ENCODE results near the gene DCTPP1. TPM values are rescaled to one million over a fixed set of nuclear protein-coding genes. Genes with fewer than 3 reads are reported as not detected.

DCTPP1 gene
- polyA plus RNA-seq, 1 of the 3 experiments (the other 2 are of a cell fraction), result 79.2 TPM

DNA sequence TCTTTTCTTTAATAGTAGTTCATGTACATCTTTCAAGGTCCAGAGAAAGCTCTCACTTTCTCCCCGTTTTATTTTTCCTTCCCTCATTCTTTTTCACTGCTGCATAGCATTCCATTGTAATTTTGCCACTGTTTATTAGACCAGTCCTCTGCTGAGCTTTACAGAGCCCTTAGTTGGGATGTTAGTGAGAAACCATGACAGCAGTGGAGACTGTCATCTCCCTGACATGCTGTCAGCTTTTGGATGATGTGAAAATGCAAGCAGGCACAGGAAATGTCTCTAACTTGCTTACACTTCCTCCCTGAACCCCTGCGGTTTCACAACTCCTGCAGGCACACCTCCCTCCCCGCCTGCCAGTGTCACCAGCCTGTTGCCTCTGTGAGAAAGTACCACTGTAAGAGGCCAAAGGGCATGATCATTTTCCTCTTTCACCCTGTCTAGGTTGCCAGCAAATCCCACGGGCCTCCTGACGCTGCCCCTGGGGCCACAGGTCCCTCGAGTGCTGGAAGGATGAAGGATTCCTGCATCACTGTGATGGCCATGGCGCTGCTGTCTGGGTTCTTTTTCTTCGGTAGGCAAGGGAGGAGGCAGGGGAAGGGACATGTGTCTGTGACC, 42.6 kb upstream of the DCTPP1 start, which contains the start of gene ITGAL:
Gene ITGAL, plus strand, starts transcription at position 415 of the 615 bp plus-strand sequence. Its CDS starts 96 bp downstream, at position 511.
- H3K79me2 ChIP-seq (ENCODE audit: insufficient read depth), result no peaks in the 10 kb centered on the region
- no peak within 1 kb of the TSS for H3K4me2 ChIP-seq
- H3K27ac ChIP-seq (ENCODE audit: low read depth in 2 of 2, low read length in 1 of 2), result no peak within 1 kb of the TSS
- no peaks in the 10 kb centered on the region for H3K36me3 ChIP-seq (replicated peaks in 1 of 2; ENCODE audit: control insufficient read depth in 1 of 2, insufficient read depth in 2 of 2, low read length in 1 of 2)
- ChIA-PET CTCF (no interaction called here), POLR2A (no interaction called here)
- H3K9ac ChIP-seq, result no peak within 1 kb of the TSS
- no peak for DNase-seq
- H3F3A ChIP-seq (replicated peaks; ENCODE audit: insufficient read depth), result no peaks in the 10 kb centered on the region
- TF ChIP-seq, protein P1, sequence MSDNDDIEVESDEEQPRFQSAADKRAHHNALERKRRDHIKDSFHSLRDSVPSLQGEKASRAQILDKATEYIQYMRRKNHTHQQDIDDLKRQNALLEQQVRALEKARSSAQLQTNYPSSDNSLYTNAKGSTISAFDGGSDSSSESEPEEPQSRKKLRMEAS (IDR thresholded peaks at IDR 0.05; ENCODE audit: low read depth), result no peak
- TF ChIP-seq RAD21 (IDR thresholded peaks at IDR 0.05; ENCODE audit: low read length) (no peak), RXRA (IDR thresholded peaks at IDR 0.05; ENCODE audit: borderline replicate concordance, low read depth) (no peak), RCOR1 (IDR thresholded peaks at IDR 0.05; ENCODE audit: low read length) (no peak), TEAD4 (IDR thresholded peaks at IDR 0.05; ENCODE audit: borderline replicate concordance, insufficient read depth) (no peak), JUND (IDR thresholded peaks at IDR 0.05) (no peak), GATA2 (CRISPR knock-in tag; IDR thresholded peaks at IDR 0.05) (no peak), FOSL2 (IDR thresholded peaks at IDR 0.05; ENCODE audit: borderline replicate concordance, low read depth) (no peak), NRF1 (IDR thresholded peaks at IDR 0.05; ENCODE audit: low read depth, low read length) (no peak)
- TF ChIP-seq, protein P2, sequence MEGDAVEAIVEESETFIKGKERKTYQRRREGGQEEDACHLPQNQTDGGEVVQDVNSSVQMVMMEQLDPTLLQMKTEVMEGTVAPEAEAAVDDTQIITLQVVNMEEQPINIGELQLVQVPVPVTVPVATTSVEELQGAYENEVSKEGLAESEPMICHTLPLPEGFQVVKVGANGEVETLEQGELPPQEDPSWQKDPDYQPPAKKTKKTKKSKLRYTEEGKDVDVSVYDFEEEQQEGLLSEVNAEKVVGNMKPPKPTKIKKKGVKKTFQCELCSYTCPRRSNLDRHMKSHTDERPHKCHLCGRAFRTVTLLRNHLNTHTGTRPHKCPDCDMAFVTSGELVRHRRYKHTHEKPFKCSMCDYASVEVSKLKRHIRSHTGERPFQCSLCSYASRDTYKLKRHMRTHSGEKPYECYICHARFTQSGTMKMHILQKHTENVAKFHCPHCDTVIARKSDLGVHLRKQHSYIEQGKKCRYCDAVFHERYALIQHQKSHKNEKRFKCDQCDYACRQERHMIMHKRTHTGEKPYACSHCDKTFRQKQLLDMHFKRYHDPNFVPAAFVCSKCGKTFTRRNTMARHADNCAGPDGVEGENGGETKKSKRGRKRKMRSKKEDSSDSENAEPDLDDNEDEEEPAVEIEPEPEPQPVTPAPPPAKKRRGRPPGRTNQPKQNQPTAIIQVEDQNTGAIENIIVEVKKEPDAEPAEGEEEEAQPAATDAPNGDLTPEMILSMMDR (IDR thresholded peaks at IDR 0.05), result no peak
- TF ChIP-seq, protein P3, sequence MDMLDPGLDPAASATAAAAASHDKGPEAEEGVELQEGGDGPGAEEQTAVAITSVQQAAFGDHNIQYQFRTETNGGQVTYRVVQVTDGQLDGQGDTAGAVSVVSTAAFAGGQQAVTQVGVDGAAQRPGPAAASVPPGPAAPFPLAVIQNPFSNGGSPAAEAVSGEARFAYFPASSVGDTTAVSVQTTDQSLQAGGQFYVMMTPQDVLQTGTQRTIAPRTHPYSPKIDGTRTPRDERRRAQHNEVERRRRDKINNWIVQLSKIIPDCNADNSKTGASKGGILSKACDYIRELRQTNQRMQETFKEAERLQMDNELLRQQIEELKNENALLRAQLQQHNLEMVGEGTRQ (IDR thresholded peaks at IDR 0.05; ENCODE audit: borderline replicate concordance, low read depth, low read length), result no peak
- TF ChIP-seq, protein P4, sequence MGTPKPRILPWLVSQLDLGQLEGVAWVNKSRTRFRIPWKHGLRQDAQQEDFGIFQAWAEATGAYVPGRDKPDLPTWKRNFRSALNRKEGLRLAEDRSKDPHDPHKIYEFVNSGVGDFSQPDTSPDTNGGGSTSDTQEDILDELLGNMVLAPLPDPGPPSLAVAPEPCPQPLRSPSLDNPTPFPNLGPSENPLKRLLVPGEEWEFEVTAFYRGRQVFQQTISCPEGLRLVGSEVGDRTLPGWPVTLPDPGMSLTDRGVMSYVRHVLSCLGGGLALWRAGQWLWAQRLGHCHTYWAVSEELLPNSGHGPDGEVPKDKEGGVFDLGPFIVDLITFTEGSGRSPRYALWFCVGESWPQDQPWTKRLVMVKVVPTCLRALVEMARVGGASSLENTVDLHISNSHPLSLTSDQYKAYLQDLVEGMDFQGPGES (IDR thresholded peaks at IDR 0.05; ENCODE audit: low read depth, low read length), result no peak
- 57% methylated on average over 6 of the region's 8 CpGs for WGBS (ENCODE audit: low lambda C conversion rate)
- no peaks in the 10 kb centered on the region for H3K4me1 ChIP-seq (ENCODE audit: control insufficient read depth in 1 of 2, insufficient read depth in 2 of 2, low read depth in 1 of 2, low read length in 1 of 2)
- no peaks in the 10 kb centered on the region for H3K9me3 ChIP-seq
- H3K27me3 ChIP-seq (ENCODE audit: insufficient read depth), result peaks cover 5% of the 10 kb centered on the region; the same call in 1 of the 2 replicates
- no peaks in the 10 kb centered on the region for H4K20me1 ChIP-seq (ENCODE audit: insufficient read depth)
- H3K4me3 ChIP-seq (ENCODE audit: low read depth in 2 of 2, low read length in 1 of 2), result no peak within 1 kb of the TSS
- H2AFZ ChIP-seq (ENCODE audit: low read depth), result no peak within 1 kb of the TSS
- no peaks in the 10 kb centered on the region for H3K9me2 ChIP-seq

DNA sequence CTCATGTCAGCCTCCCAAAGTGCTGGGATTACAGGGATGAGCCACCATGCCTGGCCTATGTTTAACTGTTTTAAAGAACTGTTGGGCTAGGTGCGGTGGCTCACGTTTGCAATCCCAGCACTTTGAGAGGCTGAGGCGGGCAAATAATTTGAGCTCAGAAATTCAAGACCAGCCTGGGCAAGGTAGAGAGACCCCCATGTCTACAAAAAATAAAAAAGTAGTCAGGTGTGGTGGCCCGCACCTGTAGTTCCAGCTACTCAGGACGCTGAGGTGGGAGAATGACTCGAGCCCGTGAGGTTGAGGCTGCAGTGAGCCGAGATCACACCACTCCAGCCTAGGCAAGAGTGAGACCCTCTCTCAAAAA, 40.8 kb upstream of the DCTPP1 start:
- no peak for DNase-seq
- Histone ChIP-seq H3K4me3 (ENCODE audit: low read depth in 2 of 2, low read length in 1 of 2) (no peak overlapping the region), H3K27ac (ENCODE audit: low read depth in 2 of 2, low read length in 1 of 2) (no peak overlapping the region), H3K36me3 (replicated peaks in 1 of 2; ENCODE audit: control insufficient read depth in 1 of 2, insufficient read depth in 2 of 2, low read length in 1 of 2) (no peaks in the 10 kb centered on the region), H3K4me1 (ENCODE audit: control insufficient read depth in 1 of 2, insufficient read depth in 2 of 2, low read depth in 1 of 2, low read length in 1 of 2) (no peaks in the 10 kb centered on the region), H3K27me3 (ENCODE audit: insufficient read depth) (0 out of 2 replicates have a peak, but pooled peaks cover 5% of the 10 kb centered on the region), H2AFZ (ENCODE audit: low read depth) (no peak overlapping the region), H3K4me2 (no peak overlapping the region), H3F3A (replicated peaks; ENCODE audit: insufficient read depth) (no peaks in the 10 kb centered on the region), H3K9me2 (no peaks in the 10 kb centered on the region), H4K20me1 (ENCODE audit: insufficient read depth) (no peaks in the 10 kb centered on the region), H3K79me2 (ENCODE audit: insufficient read depth) (no peaks in the 10 kb centered on the region), H3K9me3 (no peaks in the 10 kb centered on the region), H3K9ac (no peak overlapping the region)
- TF ChIP-seq TEAD4 (IDR thresholded peaks at IDR 0.05; ENCODE audit: borderline replicate concordance, insufficient read depth), result no peak
- TF ChIP-seq SMC3 (IDR thresholded peaks at IDR 0.05; ENCODE audit: low read depth, low read length), result no peak
- TF ChIP-seq CHD2 (IDR thresholded peaks at IDR 0.05; ENCODE audit: low read length, partially characterized antibody), result no peak
- WGBS (ENCODE audit: low lambda C conversion rate), result 84% methylated on average over 8 of the region's 8 CpGs
- CTCF ChIA-PET, result interaction anchor here (1.1 kb wide), 1 partner anchor 9 kb away, joined by 3 read pairs; no protein-coding TSS in a partner anchor
- POLR2A ChIA-PET, result no interaction called here
